ENCODE data around the gene SNX7.

Gene SNX7

GRCh38 chr1:98709906-98710305, 48.4 kb downstream of the SNX7 start:
- no peak for TF ChIP-seq TAF1 (IDR thresholded peaks at IDR 0.05; ENCODE audit: low read depth)
- no peak for TF ChIP-seq EP300 (IDR thresholded peaks at IDR 0.05; ENCODE audit: borderline replicate concordance)
- no peak for TF ChIP-seq CREB1 (IDR thresholded peaks at IDR 0.05; ENCODE audit: low read depth)
- TF ChIP-seq MAX (IDR thresholded peaks at IDR 0.05) = no peak
- TF ChIP-seq FOXM1 (IDR thresholded peaks at IDR 0.05; ENCODE audit: borderline replicate concordance, low read depth) = no peak
- no peak for TF ChIP-seq YY1 (IDR thresholded peaks at IDR 0.05; ENCODE audit: low read depth)
- TF ChIP-seq TCF12 (IDR thresholded peaks at IDR 0.05; ENCODE audit: low read depth) = no peak
- TF ChIP-seq USF1 (IDR thresholded peaks at IDR 0.05) = no peak
- no peak for TF ChIP-seq REST (IDR thresholded peaks at IDR 0.05; ENCODE audit: low read depth)
- no peak for TF ChIP-seq CEBPB (IDR thresholded peaks at IDR 0.05)
- TF ChIP-seq EGR1 (IDR thresholded peaks at IDR 0.05) = no peak
- TF ChIP-seq NFIC (IDR thresholded peaks at IDR 0.05) = no peak

GRCh38 chr1:98723574-98723973, 62.1 kb downstream of the SNX7 start:
- no peak for TF ChIP-seq TCF12 (IDR thresholded peaks at IDR 0.05; ENCODE audit: low read depth)
- no peak for TF ChIP-seq CEBPB (IDR thresholded peaks at IDR 0.05)
- no peak for TF ChIP-seq RAD21 (IDR thresholded peaks at IDR 0.05; ENCODE audit: low read depth)
- TF ChIP-seq MAX (IDR thresholded peaks at IDR 0.05) = no peak

- TF ChIP-seq EGR1 (IDR thresholded peaks at IDR 0.05) (no peak), ZBTB7A (IDR thresholded peaks at IDR 0.05; ENCODE audit: low read depth) (no peak), TEAD4 (IDR thresholded peaks at IDR 0.05) (no peak), CREB1 (IDR thresholded peaks at IDR 0.05; ENCODE audit: low read depth) (no peak), NFIC (IDR thresholded peaks at IDR 0.05) (no peak), CEBPB (IDR thresholded peaks at IDR 0.05) (no peak), MAX (IDR thresholded peaks at IDR 0.05) (no peak), TAF1 (IDR thresholded peaks at IDR 0.05; ENCODE audit: low read depth) (no peak), YY1 (IDR thresholded peaks at IDR 0.05; ENCODE audit: low read depth) (no peak), RAD21 (IDR thresholded peaks at IDR 0.05; ENCODE audit: low read depth) (no peak), EP300 (IDR thresholded peaks at IDR 0.05; ENCODE audit: borderline replicate concordance) (no peak), REST (IDR thresholded peaks at IDR 0.05; ENCODE audit: low read depth) (no peak), FOXM1 (IDR thresholded peaks at IDR 0.05; ENCODE audit: borderline replicate concordance, low read depth) (no peak), USF1 (IDR thresholded peaks at IDR 0.05) (no peak), TCF12 (IDR thresholded peaks at IDR 0.05; ENCODE audit: low read depth) (no peak)
These were observed 71.7 kb downstream of the SNX7 start for GRCh38 chr1:98732985-98733781.

GRCh38 chr1:98733782-98734112, 72.2 kb downstream of the SNX7 start:
- TF ChIP-seq NFIC (IDR thresholded peaks at IDR 0.05) (no peak), CREB1 (IDR thresholded peaks at IDR 0.05; ENCODE audit: low read depth) (no peak), MAX (IDR thresholded peaks at IDR 0.05) (no peak), TCF12 (IDR thresholded peaks at IDR 0.05; ENCODE audit: low read depth) (no peak), TAF1 (IDR thresholded peaks at IDR 0.05; ENCODE audit: low read depth) (no peak), REST (IDR thresholded peaks at IDR 0.05; ENCODE audit: low read depth) (no peak), RAD21 (IDR thresholded peaks at IDR 0.05; ENCODE audit: low read depth) (no peak)

Data from Ishikawa (cell line).